MM.1S (cell line): ENCODE data around the gene TBATA.

Experiments used
- DNase-seq: peaks from one replicate; pipeline ENCODE4 v3.0.0-alpha.2; 2015
- H2AFZ ChIP-seq: fragments of 300-600 bp; sonication (generic); 2 replicates; pipeline ENCODE4 v1.6.0; 2016; ENCODE audit warnings: antibody characterized with exemption, low read length
- H3F3A ChIP-seq: fragments of 300-600 bp; sonication (generic); 2 replicates; pipeline ENCODE4 v1.6.1; 2016; ENCODE audit warnings: mild to moderate bottlenecking, antibody characterized with exemption, low read length, moderate library complexity, mixed read lengths; ENCODE audit not compliant: insufficient read depth
- H3K27ac ChIP-seq: fragments of 300-600 bp; sonication (generic); 2 replicates; pipeline ENCODE4 v1.5.1; 2016; ENCODE audit warnings: mild to moderate bottlenecking, low read length
- H3K27me3 ChIP-seq: fragments of 300-600 bp; sonication (generic); replicated peaks from 2 replicates; pipeline ENCODE4 v1.6.0; 2016; ENCODE audit warnings: low read length; ENCODE audit not compliant: insufficient read depth
- H3K36me3 ChIP-seq: fragments of 300-600 bp; sonication (generic); replicated peaks from 2 replicates; pipeline ENCODE4 v1.6.1; 2016; ENCODE audit warnings: mild to moderate bottlenecking, low read length, mixed read lengths; ENCODE audit not compliant: insufficient read depth
- H3K4me1 ChIP-seq: fragments of 300-600 bp; sonication (generic); 2 replicates; pipeline ENCODE4 v1.6.1; 2016; ENCODE audit warnings: low read length, mixed read lengths
- H3K4me2 ChIP-seq: fragments of 300-600 bp; sonication (generic); 2 replicates; pipeline ENCODE4 v1.6.0; 2016; ENCODE audit warnings: low read depth, low read length
- H3K4me3 ChIP-seq: fragments of 300-600 bp; sonication (generic); 2 replicates; pipeline ENCODE4 v1.5.1; 2016; ENCODE audit warnings: low read length, mixed read lengths
- H3K79me2 ChIP-seq: fragments of 300-600 bp; sonication (generic); 2 replicates; pipeline ENCODE4 v1.6.1; 2016; ENCODE audit warnings: mixed run types, low read length, mixed read lengths
- H3K9ac ChIP-seq: fragments of 300-600 bp; sonication (generic); 2 replicates; pipeline ENCODE4 v1.6.1; 2016; ENCODE audit warnings: low read length, mixed read lengths
- H3K9me2 ChIP-seq: fragments of 300-600 bp; sonication (generic); replicated peaks from 2 replicates; pipeline ENCODE4 v1.6.1; 2016; ENCODE audit warnings: mild to moderate bottlenecking, low read length, mixed read lengths; ENCODE audit not compliant: insufficient read depth
- H3K9me3 ChIP-seq: fragments of 300-600 bp; sonication (generic); replicated peaks from 2 replicates; pipeline ENCODE4 v1.6.1; 2016; ENCODE audit warnings: mild to moderate bottlenecking, low read length, mixed read lengths; ENCODE audit not compliant: insufficient read depth
- H4K20me1 ChIP-seq: fragments of 300-600 bp; sonication (generic); 2 replicates; pipeline ENCODE4 v1.6.1; 2016; ENCODE audit warnings: mild to moderate bottlenecking, low read length, moderate library complexity, mixed read lengths; ENCODE audit not compliant: insufficient read depth
- EZH2 ChIP-seq: fragments of 300-600 bp; sonication (generic); optimal IDR thresholded peaks from 2 replicates; pipeline ENCODE3; 2017; ENCODE audit warnings: low read depth, mild to moderate bottlenecking, antibody characterized with exemption, low read length, mixed read lengths
- EZH2phosphoT487 ChIP-seq: fragments of 300-600 bp; sonication (generic); IDR thresholded peaks from 2 replicates; pipeline ENCODE4 v1.6.1; 2018; ENCODE audit warnings: antibody characterized with exemption, low read length
- TF ChIP-seq, protein P1 (sequence below): fragments of 300-600 bp; sonication (generic); IDR thresholded peaks from 2 replicates; pipeline ENCODE4 v1.5.1; 2016; ENCODE audit warnings: antibody characterized with exemption, low read length, mixed read lengths

TBATA gene

DNA sequence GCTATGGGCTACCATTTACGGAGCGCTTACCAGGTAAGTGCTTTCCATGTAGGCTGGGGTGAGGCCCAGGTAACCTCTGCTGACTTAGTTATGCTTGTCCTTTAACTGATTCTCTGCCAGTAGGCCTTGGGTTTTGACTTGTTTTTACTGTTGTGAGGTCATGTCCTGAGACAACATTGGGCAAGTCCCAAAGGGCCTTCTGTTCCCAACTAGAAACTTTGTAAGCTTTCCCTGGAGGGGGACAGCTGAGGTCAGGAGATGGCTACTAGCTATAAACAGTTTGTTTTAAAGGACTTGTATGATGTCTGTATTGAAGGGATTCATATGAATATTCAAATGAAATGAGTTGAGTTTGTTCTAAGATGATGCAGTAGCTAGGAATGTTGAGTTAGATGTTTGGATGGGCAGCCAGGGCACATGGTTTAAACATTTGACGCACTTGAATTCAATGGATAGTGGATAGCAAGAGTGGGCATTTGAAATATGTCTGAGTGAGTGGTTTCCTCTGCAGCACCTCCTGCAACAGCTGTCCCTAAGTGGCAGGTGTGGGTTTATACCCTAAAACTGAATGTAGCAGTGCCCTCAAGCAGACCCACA, 20.5 kb upstream of the TBATA start:
- no peaks in the 10 kb centered on the region for H4K20me1 ChIP-seq
- no peaks in the 10 kb centered on the region for H3K9me2 ChIP-seq
- no peaks in the 10 kb centered on the region for H3K27me3 ChIP-seq
- H3F3A ChIP-seq, result no peaks in the 10 kb centered on the region
- H3K9me3 ChIP-seq, result no peaks in the 10 kb centered on the region
- no peak overlapping the region for H3K9ac ChIP-seq
- H3K79me2 ChIP-seq, result no peaks in the 10 kb centered on the region
- TF ChIP-seq, protein P1, sequence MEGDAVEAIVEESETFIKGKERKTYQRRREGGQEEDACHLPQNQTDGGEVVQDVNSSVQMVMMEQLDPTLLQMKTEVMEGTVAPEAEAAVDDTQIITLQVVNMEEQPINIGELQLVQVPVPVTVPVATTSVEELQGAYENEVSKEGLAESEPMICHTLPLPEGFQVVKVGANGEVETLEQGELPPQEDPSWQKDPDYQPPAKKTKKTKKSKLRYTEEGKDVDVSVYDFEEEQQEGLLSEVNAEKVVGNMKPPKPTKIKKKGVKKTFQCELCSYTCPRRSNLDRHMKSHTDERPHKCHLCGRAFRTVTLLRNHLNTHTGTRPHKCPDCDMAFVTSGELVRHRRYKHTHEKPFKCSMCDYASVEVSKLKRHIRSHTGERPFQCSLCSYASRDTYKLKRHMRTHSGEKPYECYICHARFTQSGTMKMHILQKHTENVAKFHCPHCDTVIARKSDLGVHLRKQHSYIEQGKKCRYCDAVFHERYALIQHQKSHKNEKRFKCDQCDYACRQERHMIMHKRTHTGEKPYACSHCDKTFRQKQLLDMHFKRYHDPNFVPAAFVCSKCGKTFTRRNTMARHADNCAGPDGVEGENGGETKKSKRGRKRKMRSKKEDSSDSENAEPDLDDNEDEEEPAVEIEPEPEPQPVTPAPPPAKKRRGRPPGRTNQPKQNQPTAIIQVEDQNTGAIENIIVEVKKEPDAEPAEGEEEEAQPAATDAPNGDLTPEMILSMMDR, result no peak
- TF ChIP-seq EZH2phosphoT487, result no peak
- no peak for TF ChIP-seq EZH2
- no peak overlapping the region for H3K4me2 ChIP-seq
- H3K4me1 ChIP-seq, result no peaks in the 10 kb centered on the region
- no peak for DNase-seq
- no peak overlapping the region for H2AFZ ChIP-seq
- no peaks in the 10 kb centered on the region for H3K36me3 ChIP-seq
- H3K27ac ChIP-seq, result no peak overlapping the region
- no peak overlapping the region for H3K4me3 ChIP-seq

DNA sequence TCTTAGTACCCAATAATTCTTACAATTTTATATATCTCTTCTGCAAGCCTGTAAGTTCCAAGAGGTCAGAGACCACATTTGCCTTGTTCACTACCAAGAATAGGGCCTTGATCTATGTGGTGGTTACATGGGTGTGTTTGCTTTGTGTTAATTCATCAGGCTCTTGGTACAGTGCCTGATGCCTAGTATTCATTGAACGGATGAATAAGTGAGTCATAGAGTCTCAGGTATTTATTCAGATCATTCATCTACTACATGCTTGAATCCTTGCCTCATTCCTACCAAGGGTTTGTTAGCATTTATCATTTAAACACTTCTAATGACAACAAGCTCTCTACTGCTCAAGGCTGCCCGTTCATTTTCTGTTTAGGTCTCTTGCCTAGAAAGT, 19.2 kb upstream of the TBATA start:
- Histone ChIP-seq H3K4me2 (no peak overlapping the region), H3K4me1 (no peaks in the 10 kb centered on the region), H3K27me3 (no peaks in the 10 kb centered on the region), H4K20me1 (no peaks in the 10 kb centered on the region), H3K79me2 (no peaks in the 10 kb centered on the region), H3F3A (no peaks in the 10 kb centered on the region), H3K36me3 (no peaks in the 10 kb centered on the region), H3K9me2 (no peaks in the 10 kb centered on the region), H3K27ac (no peak overlapping the region), H3K9ac (no peak overlapping the region), H2AFZ (no peak overlapping the region), H3K9me3 (no peaks in the 10 kb centered on the region), H3K4me3 (no peak overlapping the region)
- TF ChIP-seq EZH2phosphoT487, result no peak
- no peak for TF ChIP-seq EZH2
- no peak for DNase-seq

DNA sequence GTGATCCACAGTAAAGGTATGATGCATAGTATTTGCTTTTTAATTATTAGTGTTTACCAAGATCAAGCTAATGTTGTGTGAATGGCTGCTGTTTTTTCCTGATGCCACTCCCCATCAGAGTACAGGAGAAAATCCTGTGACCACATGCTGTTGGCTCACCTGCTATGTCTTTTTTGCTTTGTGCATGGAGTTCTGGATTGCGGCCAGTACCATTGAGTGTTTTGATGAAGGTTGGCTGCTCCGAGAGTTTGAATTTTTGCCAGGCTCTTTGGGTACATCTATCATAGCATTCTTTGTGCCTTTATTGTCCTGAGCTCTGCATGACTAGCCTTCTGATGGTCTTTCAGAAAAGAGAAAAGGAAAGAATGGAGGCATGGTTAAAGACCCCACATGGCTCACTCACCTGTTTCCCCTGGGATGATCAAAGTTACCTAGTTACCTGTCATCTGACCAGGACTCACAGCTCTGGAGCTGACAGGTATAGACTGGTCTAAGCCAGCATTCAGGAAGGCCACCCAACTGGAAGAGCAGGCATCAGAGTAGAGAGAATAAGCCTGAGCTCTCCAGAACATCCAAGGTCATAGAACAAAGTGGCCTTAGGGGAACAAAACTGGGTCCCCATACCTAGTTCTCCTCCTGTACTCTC, 18.7 kb upstream of the TBATA start:
- Histone ChIP-seq H3K4me3 (no peak overlapping the region), H3K9me3 (no peaks in the 10 kb centered on the region), H2AFZ (no peak overlapping the region), H4K20me1 (no peaks in the 10 kb centered on the region), H3K4me1 (no peaks in the 10 kb centered on the region), H3K36me3 (no peaks in the 10 kb centered on the region), H3F3A (no peaks in the 10 kb centered on the region), H3K9ac (no peak overlapping the region), H3K9me2 (no peaks in the 10 kb centered on the region), H3K27me3 (no peaks in the 10 kb centered on the region), H3K79me2 (no peaks in the 10 kb centered on the region), H3K4me2 (no peak overlapping the region), H3K27ac (no peak overlapping the region)
- no peak for TF ChIP-seq EZH2phosphoT487
- TF ChIP-seq, protein P1, result no peak
- TF ChIP-seq EZH2, result no peak
- DNase-seq, result no peak

DNA sequence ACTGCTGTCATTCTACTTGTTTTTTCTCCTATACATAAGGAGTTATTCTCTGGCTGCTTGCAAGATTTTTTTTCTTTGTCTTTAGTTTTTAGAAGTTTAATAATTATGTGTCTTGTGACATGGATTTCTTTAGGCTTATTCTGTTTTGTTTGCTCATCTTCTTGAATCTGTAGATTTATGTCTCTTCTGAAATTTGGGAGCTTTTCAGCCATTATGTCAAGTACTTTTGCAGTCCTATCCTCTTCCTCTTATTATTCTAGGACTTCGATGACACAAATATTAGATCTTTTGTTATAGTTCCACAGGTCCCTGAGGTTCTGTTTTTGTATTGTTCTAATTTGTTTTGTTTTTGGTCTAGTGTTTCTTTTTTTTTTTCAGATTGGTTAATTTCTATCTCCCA, 16.7 kb upstream of the TBATA start:
- no peaks in the 10 kb centered on the region for H3K27me3 ChIP-seq
- DNase-seq, result no peak
- H3K9me2 ChIP-seq, result no peaks in the 10 kb centered on the region
- H3K9ac ChIP-seq, result no peak overlapping the region
- no peaks in the 10 kb centered on the region for H3K4me1 ChIP-seq
- H3F3A ChIP-seq, result no peaks in the 10 kb centered on the region
- H3K36me3 ChIP-seq, result no peaks in the 10 kb centered on the region
- no peaks in the 10 kb centered on the region for H4K20me1 ChIP-seq
- H3K4me2 ChIP-seq, result no peak overlapping the region
- TF ChIP-seq EZH2 (no peak), EZH2phosphoT487 (no peak)
- TF ChIP-seq, protein P1, result no peak
- no peaks in the 10 kb centered on the region for H3K9me3 ChIP-seq
- H3K79me2 ChIP-seq, result no peaks in the 10 kb centered on the region
- no peak overlapping the region for H3K4me3 ChIP-seq
- no peak overlapping the region for H2AFZ ChIP-seq
- H3K27ac ChIP-seq, result no peak overlapping the region
